Endothelial cell of umbilical vein (primary cell): ENCODE data around the gene BCAS4. TPM values are rescaled to one million over a fixed set of nuclear protein-coding genes. Genes with fewer than 3 reads are reported as not detected.

Source experiments
- BruUV-seq: library from RNA; stranded (reverse); fragments of 400-500 nt; replicated peaks from 2 replicates; lab custom pipeline; 2021; lab: Mats Ljungman, UMichigan
- CTCF ChIA-PET: fragments of 300-600, 350-600 bp; sonication (Branson Sonifier 250); formaldehyde crosslinking; loops from one replicate; lab custom pipeline; 2021; ENCODE audit warnings: antibody characterized with exemption, inconsistent platforms; lab: Charles Lee
- POLR2A ChIA-PET: fragments of 300-600, 350-600 bp; sonication (Branson Sonifier 250); formaldehyde crosslinking; loops from one replicate; lab custom pipeline; 2021; ENCODE audit warnings: antibody characterized with exemption, inconsistent platforms; lab: Charles Lee
- DNase-seq: peaks from one replicate; pipeline ENCODE4 v3.0.0-alpha.2; 2011; ENCODE audit warnings: low read depth, low spot score
- FAIRE-seq: peaks from 2 replicates; lab custom pipeline; 2011; peaks lifted over from hg19 to GRCh38; lab: Jason Lieb, UNC
- H2AFZ ChIP-seq: 2 replicates; pipeline ENCODE4 v1.6.0; 2012; ENCODE audit warnings: low read depth, low read length, control low read depth, inconsistent platforms
- H3K27ac ChIP-seq: 2 replicates; pipeline ENCODE4 v1.5.1; 2011; ENCODE audit warnings: low read depth, mild to moderate bottlenecking, control low read depth, low read length, moderate library complexity; ENCODE audit not compliant: insufficient read depth
- H3K27me3 ChIP-seq, 2 experiments: 2 replicates each; pipeline versions ENCODE4 v1.6.0 to v1.6.1; 2011; ENCODE audit warnings: low read length in 2 of 2, mixed read lengths in 1 of 2; ENCODE audit not compliant: control insufficient read depth in 2 of 2, insufficient read depth in 2 of 2
- H3K36me3 ChIP-seq, 2 experiments: 2 replicates in 1 of 2; 3 replicates in 1 of 2; pipeline ENCODE4 v1.5.1; 2011; ENCODE audit warnings: low read length in 2 of 2, mild to moderate bottlenecking in 1 of 2, moderate library complexity in 1 of 2; ENCODE audit not compliant: control insufficient read depth in 2 of 2, insufficient read depth in 2 of 2; ENCODE audit errors: extremely low read depth in 1 of 2
- H3K4me1 ChIP-seq: 3 replicates; pipeline ENCODE4 v1.5.1; 2011; ENCODE audit warnings: mild to moderate bottlenecking, low read length; ENCODE audit not compliant: control insufficient read depth, insufficient read depth; ENCODE audit errors: extremely low read depth
- H3K4me2 ChIP-seq: 2 replicates; pipeline ENCODE4 v1.6.1; 2011; ENCODE audit warnings: low read length, control low read depth, mixed read lengths; ENCODE audit not compliant: insufficient read depth
- H3K4me3 ChIP-seq, 3 experiments: fragments of 200-600 bp in 1 of 3; sonication (generic), shearing (Covaris generic) in 1 of 3; replicated peaks in 1 of 3; 2 replicates each; pipeline ENCODE4 v1.5.1; 2011 to 2016; ENCODE audit warnings: control low read depth in 3 of 3, low read length in 3 of 3, mild to moderate bottlenecking in 2 of 3, inconsistent platforms in 1 of 3, low read depth in 1 of 3, moderate library complexity in 1 of 3; ENCODE audit not compliant: insufficient read depth in 1 of 3
- H3K79me2 ChIP-seq: 2 replicates; pipeline ENCODE4 v1.6.0; 2012; ENCODE audit warnings: low read length, inconsistent platforms; ENCODE audit not compliant: control insufficient read depth, insufficient read depth
- H3K9ac ChIP-seq: replicated peaks from 2 replicates; pipeline ENCODE3; 2011; ENCODE audit warnings: low read length, control low read depth; ENCODE audit not compliant: insufficient read depth; ENCODE audit errors: extremely low read depth
- H3K9me1 ChIP-seq: replicated peaks from 3 replicates; pipeline ENCODE4 v1.6.0; 2011; ENCODE audit warnings: mild to moderate bottlenecking, low read length; ENCODE audit not compliant: control insufficient read depth, insufficient read depth; ENCODE audit errors: extremely low read depth
- H3K9me3 ChIP-seq: replicated peaks from 2 replicates; pipeline ENCODE4 v1.5.1; 2012; ENCODE audit warnings: low read length, inconsistent platforms; ENCODE audit not compliant: control insufficient read depth, insufficient read depth
- H4K20me1 ChIP-seq: replicated peaks from 2 replicates; pipeline ENCODE3; 2011; ENCODE audit warnings: mild to moderate bottlenecking, low read length; ENCODE audit not compliant: control insufficient read depth, insufficient read depth; ENCODE audit errors: extremely low read depth
- EZH2 ChIP-seq: IDR thresholded peaks from 2 replicates; pipeline ENCODE4 v1.6.1; 2012; ENCODE audit warnings: borderline replicate concordance, low read depth, mild to moderate bottlenecking, moderate library complexity, low read length, inconsistent platforms; ENCODE audit not compliant: severe bottlenecking
- FOS ChIP-seq: IDR thresholded peaks from 2 replicates; pipeline ENCODE4 v1.6.1; 2011; ENCODE audit warnings: mild to moderate bottlenecking, low read length, moderate library complexity, borderline replicate concordance; ENCODE audit not compliant: insufficient read depth
- GATA2 ChIP-seq: IDR thresholded peaks from 2 replicates; pipeline ENCODE4 v1.7.0; 2011; ENCODE audit warnings: low read depth, mild to moderate bottlenecking, moderate library complexity, mixed read lengths, low read length; ENCODE audit not compliant: insufficient read length, insufficient read depth
- JUN ChIP-seq: IDR thresholded peaks from 2 replicates; pipeline ENCODE4 v1.6.1; 2011; ENCODE audit warnings: borderline replicate concordance, low read depth; ENCODE audit not compliant: insufficient read length, insufficient read depth
- MYC ChIP-seq: IDR thresholded peaks from one replicate; pipeline ENCODE4 v1.6.1; 2011; ENCODE audit warnings: mild to moderate bottlenecking, low read depth, low read length
- POLR2A ChIP-seq: IDR thresholded peaks from 2 replicates; pipeline ENCODE4 v1.6.1; 2012; ENCODE audit warnings: low read depth, mild to moderate bottlenecking, control low read depth, low read length
- POLR2AphosphoS5 ChIP-seq: IDR thresholded peaks from 2 replicates; pipeline ENCODE4 v1.6.1; 2012; ENCODE audit warnings: low read depth, mild to moderate bottlenecking, control low read depth, low read length, moderate library complexity; ENCODE audit not compliant: insufficient read depth
- dilution Hi-C: fragments of 300-500 bp; cut with MboI; formaldehyde crosslinking; loops from one replicate; pipeline ENCODE4 v1.15.0; 2019; ENCODE audit warnings: low sequenced_read_pairs; ENCODE audit not compliant: extremely low pct_ligation_motif_present
- intact Hi-C: fragments of 100-400 bp; cut with micrococcal nuclease; formaldehyde crosslinking; loops from one replicate; pipeline ENCODE4 v1.10.0; 2022
- polyA plus RNA-seq, 4 experiments: library from polyadenylated mRNA; depleted of rRNA in 3 of 4; stranded (reverse) in 3 of 4; unstranded in 1 of 4; fragments of >200 nt; gene quantifications; 2 replicates each; pipeline versions ENCODE4 v1.2.1 to v1.2.3, GENCODE V29; 2011 to 2012; ENCODE audit warnings: missing spikeins in 1 of 4
- total RNA-seq: library from RNA; stranded (reverse); gene quantifications from 2 replicates; pipeline ENCODE4 v1.2.3, GENCODE V29; 2021
- TF ChIP-seq, protein P1 (sequence below): IDR thresholded peaks from 2 replicates; pipeline ENCODE4 v1.6.1; 2011; ENCODE audit not compliant: insufficient read depth, insufficient read length
- TF ChIP-seq, protein P2 (sequence below), 2 donors: IDR thresholded peaks; 1 replicate in 1 of 2; 2 replicates in 1 of 2; pipeline ENCODE4 v1.5.1; 2011; ENCODE audit warnings: low read length in 2 of 2, mild to moderate bottlenecking in 2 of 2, moderate library complexity in 2 of 2, control low read depth in 1 of 2, inconsistent platforms in 1 of 2, low read depth in 1 of 2; ENCODE audit not compliant: insufficient read depth in 1 of 2; ENCODE audit errors: extremely low read depth in 1 of 2

The BCAS4 gene
- total and polyA plus RNA-seq, 2 donors (not counting 3 experiments of a cell fraction or from before 2014, with no cell fraction given) = 1.0 to 1.5 TPM

DNA sequence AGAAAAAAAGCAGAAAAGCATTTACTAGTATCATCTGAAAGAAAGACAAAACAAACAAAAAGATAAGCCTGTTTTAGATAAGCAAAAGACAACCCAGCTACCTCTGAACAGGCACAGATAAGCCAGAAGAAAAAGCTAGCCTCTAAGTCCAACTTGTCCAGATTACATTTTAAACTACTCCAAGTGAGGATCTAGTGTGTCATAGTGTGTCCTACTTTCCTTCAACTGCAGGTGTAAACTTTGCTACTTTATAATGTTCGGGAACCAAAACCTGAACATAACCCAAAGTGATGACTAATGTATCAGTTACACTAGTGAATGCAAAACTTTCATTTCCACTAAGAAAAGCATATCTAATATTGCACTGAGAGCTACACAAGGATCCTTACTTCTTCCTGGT is 116.9 kb downstream of the BCAS4 start:
- CTCF ChIA-PET = interaction anchor here (1.1 to 2.2 kb wide), 3 partner anchors 17 to 117 kb away, joined by 4 to 7 read pairs (median 5); partner anchors contain the start of gene BCAS4
- no peak for FAIRE-seq
- no peak overlapping the region for H3K4me2 ChIP-seq

More for the DNA sequence above, 116.9 kb downstream of the BCAS4 start:
- POLR2A ChIA-PET = no interaction called here
- no peak overlapping the region for H2AFZ ChIP-seq
- peaks cover 0 to 10% of the 10 kb centered on the region in 2 experiments for H3K36me3 ChIP-seq
- no peak overlapping the region for H3K9ac ChIP-seq
- no peak overlapping the region for H3K4me3 ChIP-seq
- BruUV-seq = no TSS peak
- H3K9me1 ChIP-seq = no peaks in the 10 kb centered on the region
- DNase-seq = no peak
- H3K27me3 ChIP-seq = no peaks in the 10 kb centered on the region
- peaks cover 34% of the 10 kb centered on the region for H3K4me1 ChIP-seq
- H3K27ac ChIP-seq = no peak overlapping the region
- intact Hi-C loops (no loop called here), dilution Hi-C loops (no loop called here)
- H3K9me3 ChIP-seq = no peaks in the 10 kb centered on the region
- H4K20me1 ChIP-seq = peaks cover 34% of the 10 kb centered on the region
- peaks cover 98% of the 10 kb centered on the region for H3K79me2 ChIP-seq
- TF ChIP-seq FOS (no peak), GATA2 (no peak), POLR2A (no peak), JUN (no peak), MYC (no peak), EZH2 (no peak), POLR2AphosphoS5 (no peak)
- TF ChIP-seq, protein P1, sequence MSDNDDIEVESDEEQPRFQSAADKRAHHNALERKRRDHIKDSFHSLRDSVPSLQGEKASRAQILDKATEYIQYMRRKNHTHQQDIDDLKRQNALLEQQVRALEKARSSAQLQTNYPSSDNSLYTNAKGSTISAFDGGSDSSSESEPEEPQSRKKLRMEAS = no peak
- TF ChIP-seq, protein P2, sequence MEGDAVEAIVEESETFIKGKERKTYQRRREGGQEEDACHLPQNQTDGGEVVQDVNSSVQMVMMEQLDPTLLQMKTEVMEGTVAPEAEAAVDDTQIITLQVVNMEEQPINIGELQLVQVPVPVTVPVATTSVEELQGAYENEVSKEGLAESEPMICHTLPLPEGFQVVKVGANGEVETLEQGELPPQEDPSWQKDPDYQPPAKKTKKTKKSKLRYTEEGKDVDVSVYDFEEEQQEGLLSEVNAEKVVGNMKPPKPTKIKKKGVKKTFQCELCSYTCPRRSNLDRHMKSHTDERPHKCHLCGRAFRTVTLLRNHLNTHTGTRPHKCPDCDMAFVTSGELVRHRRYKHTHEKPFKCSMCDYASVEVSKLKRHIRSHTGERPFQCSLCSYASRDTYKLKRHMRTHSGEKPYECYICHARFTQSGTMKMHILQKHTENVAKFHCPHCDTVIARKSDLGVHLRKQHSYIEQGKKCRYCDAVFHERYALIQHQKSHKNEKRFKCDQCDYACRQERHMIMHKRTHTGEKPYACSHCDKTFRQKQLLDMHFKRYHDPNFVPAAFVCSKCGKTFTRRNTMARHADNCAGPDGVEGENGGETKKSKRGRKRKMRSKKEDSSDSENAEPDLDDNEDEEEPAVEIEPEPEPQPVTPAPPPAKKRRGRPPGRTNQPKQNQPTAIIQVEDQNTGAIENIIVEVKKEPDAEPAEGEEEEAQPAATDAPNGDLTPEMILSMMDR (IDR thresholded peaks at IDR 0.05; ENCODE audit: extremely low read depth in 1 of 2, insufficient read depth in 1 of 2, low read depth in 1 of 2, low read length in 2 of 2) = no peak
